ENCODE results near the gene H6PD. TPM values are rescaled to one million over a fixed set of nuclear protein-coding genes. Genes with fewer than 3 reads are reported as not detected.

H6PD gene
- total RNA-seq, 1 donor from 2014 or later: 20.3 TPM

GRCh38 chr1:9202240-9202870 lies 32.2 kb upstream of the H6PD start:
- DNase-seq (no peak), ATAC-seq (no peak)
- intact Hi-C loops (cut with micrococcal nuclease): no loop called here

GRCh38 chr1:9203511-9203982 lies 31.0 kb upstream of the H6PD start:
- intact Hi-C loops (cut with micrococcal nuclease): no loop called here
- ATAC-seq (no peak), DNase-seq (no peak)

GRCh38 chr1:9204156-9204720 lies 30.3 kb upstream of the H6PD start:
- ATAC-seq: no peak
- no peak for DNase-seq
- intact Hi-C loops (cut with micrococcal nuclease): no loop called here

GRCh38 chr1:9207086-9207485 lies 27.5 kb upstream of the H6PD start:
- intact Hi-C loops (cut with micrococcal nuclease): no loop called here
- ATAC-seq (no peak), DNase-seq (no peak)

- intact Hi-C loops (cut with micrococcal nuclease): no loop called here
- DNase-seq (no peak), ATAC-seq (no peak)
These were observed 26.9 kb upstream of the H6PD start for GRCh38 chr1:9207715-9208114.

- ATAC-seq (no peak), DNase-seq (no peak)
- intact Hi-C loops (cut with micrococcal nuclease): no loop called here
These were observed 23.2 kb upstream of the H6PD start for GRCh38 chr1:9211291-9211811.

GRCh38 chr1:9212735-9213134 lies 21.8 kb upstream of the H6PD start:
- ATAC-seq (no peak), DNase-seq (no peak)
- intact Hi-C loops (cut with micrococcal nuclease): no loop called here

- intact Hi-C loops (cut with micrococcal nuclease): no loop called here
- DNase-seq (no peak), ATAC-seq (no peak)
These were observed 20.6 kb upstream of the H6PD start for GRCh38 chr1:9213956-9214355.

- intact Hi-C loops (cut with micrococcal nuclease): no loop called here
- no peak for ATAC-seq
These were observed 15.7 kb upstream of the H6PD start for GRCh38 chr1:9218917-9219316.

GRCh38 chr1:9222846-9223625 lies 11.5 kb upstream of the H6PD start:
- ATAC-seq: no peak

More at GRCh38 chr1:9218917-9219316, 15.7 kb upstream of the H6PD start:
- DNase-seq: no peak

GRCh38 chr1:9224664-9225410 lies 9.7 kb upstream of the H6PD start:
- intact Hi-C loops (cut with micrococcal nuclease): no loop called here
- no peak for ATAC-seq

More at GRCh38 chr1:9222846-9223625, 11.5 kb upstream of the H6PD start:
- intact Hi-C loops (cut with micrococcal nuclease): no loop called here
- DNase-seq: no peak

GRCh38 chr1:9225411-9225785 lies 9.2 kb upstream of the H6PD start:
- no peak for ATAC-seq
- no peak for DNase-seq
- intact Hi-C loops (cut with micrococcal nuclease): no loop called here

More at GRCh38 chr1:9224664-9225410, 9.7 kb upstream of the H6PD start:
- no peak for DNase-seq

- DNase-seq (no peak), ATAC-seq (no peak)
- intact Hi-C loops (cut with micrococcal nuclease): no loop called here
These were observed 6.0 kb upstream of the H6PD start for GRCh38 chr1:9228609-9229008.

- ATAC-seq (no peak), DNase-seq (no peak)
- intact Hi-C loops (cut with micrococcal nuclease): no loop called here
These were observed 5.0 kb upstream of the H6PD start for GRCh38 chr1:9229549-9229948.

- no peak for DNase-seq
- intact Hi-C loops (cut with micrococcal nuclease): no loop called here
These were observed 3.6 kb upstream of the H6PD start for GRCh38 chr1:9230869-9231533.

GRCh38 chr1:9231648-9232332 lies 2.8 kb upstream of the H6PD start:
- DNase-seq: no peak
- intact Hi-C loops (cut with micrococcal nuclease): no loop called here
- no peak for ATAC-seq

More at GRCh38 chr1:9230869-9231533, 3.6 kb upstream of the H6PD start:
- ATAC-seq: no peak

GRCh38 chr1:9233241-9233941 lies 1.2 kb upstream of the H6PD start:
- intact Hi-C loops (cut with micrococcal nuclease): no loop called here
- peak; percentile 87 for DNase-seq
- ATAC-seq: peak; percentile 70

GRCh38 chr1:9233942-9234222 lies 692 bp upstream of the H6PD start:
- intact Hi-C loops (cut with micrococcal nuclease): no loop called here
- ATAC-seq (peak; percentile 0), DNase-seq (no peak)

Measured in left ventricle myocardium superior (tissue), 1 donor.